Activated T-helper 2 cell treated with anti-CD3 and anti-CD28 coated beads, Interferon-gamma antibody, Interleukin-2, Interleukin-4, amounts not matched to agents 10 μg/mL and 5 μg/mL and 100 μg/mL, durations not matched to agents 14 hours and 24 hours and 36 hours (primary cell): ENCODE measurements around the gene SLC25A6. TPM values are rescaled to one million over a fixed set of nuclear protein-coding genes. Genes with fewer than 3 reads are reported as not detected.
"Not testable (repeated sequence)": the region's sequence is repeated elsewhere in the genome, so short reads cannot be mapped to it uniquely, and the experiment has no call there.

ENCODE experiments used
- DNase-seq: peaks from one replicate; pipeline ENCODE4 v3.0.0; 2021; ENCODE audit warnings: low spot score
- H3K27ac Mint-ChIP-seq: one replicate; pipeline ENCODE4 v1.8.0; 2021; ENCODE audit warnings: mixed read lengths
- H3K27me3 Mint-ChIP-seq: one replicate; pipeline ENCODE4 v1.8.0; 2021; ENCODE audit warnings: low read depth, mixed read lengths
- H3K36me3 Mint-ChIP-seq: one replicate; pipeline ENCODE4 v1.8.0; 2021; ENCODE audit warnings: low read depth, mixed read lengths
- H3K4me1 Mint-ChIP-seq: one replicate; pipeline ENCODE4 v1.8.0; 2021; ENCODE audit warnings: low read depth, mixed read lengths
- H3K4me3 Mint-ChIP-seq: one replicate; pipeline ENCODE4 v1.8.0; 2021; ENCODE audit warnings: low read depth, mild to moderate bottlenecking, moderate library complexity, mixed read lengths
- H3K9me3 Mint-ChIP-seq: one replicate; pipeline ENCODE4 v1.8.0; 2021; ENCODE audit warnings: mixed read lengths
- intact Hi-C: fragments of 100-400 bp; cut with micrococcal nuclease; formaldehyde crosslinking; loops from one replicate; pipeline ENCODE4 v1.15.1; 2023
- total RNA-seq: library from RNA; stranded (reverse); gene quantifications from 2 replicates; pipeline ENCODE4 v1.2.3, GENCODE V29; 2022

The SLC25A6 gene
- total RNA-seq, 1 donor from 2014 or later = 325 TPM

- H3K9me3 Mint-ChIP-seq, H3K27ac Mint-ChIP-seq, H3K4me1 Mint-ChIP-seq, H3K27me3 Mint-ChIP-seq, H3K4me3 Mint-ChIP-seq, H3K36me3 Mint-ChIP-seq, intact Hi-C loops, DNase-seq: not testable (repeated sequence)
These were observed 12.0 kb upstream of the SLC25A6 start for GRCh38 chrX:1403867-1404266.

GRCh38 chrX:1403228-1403627, 11.3 kb upstream of the SLC25A6 start:
- intact Hi-C loops = no loop called here
- Mint-ChIP-seq H3K36me3 (peaks cover 4% of the 10 kb centered on the region), H3K4me3 (no peak overlapping the region), H3K4me1 (no peaks in the 10 kb centered on the region), H3K9me3 (no peaks in the 10 kb centered on the region), H3K27me3 (no peaks in the 10 kb centered on the region), H3K27ac (no peak overlapping the region)
- DNase-seq = no peak

DNA sequence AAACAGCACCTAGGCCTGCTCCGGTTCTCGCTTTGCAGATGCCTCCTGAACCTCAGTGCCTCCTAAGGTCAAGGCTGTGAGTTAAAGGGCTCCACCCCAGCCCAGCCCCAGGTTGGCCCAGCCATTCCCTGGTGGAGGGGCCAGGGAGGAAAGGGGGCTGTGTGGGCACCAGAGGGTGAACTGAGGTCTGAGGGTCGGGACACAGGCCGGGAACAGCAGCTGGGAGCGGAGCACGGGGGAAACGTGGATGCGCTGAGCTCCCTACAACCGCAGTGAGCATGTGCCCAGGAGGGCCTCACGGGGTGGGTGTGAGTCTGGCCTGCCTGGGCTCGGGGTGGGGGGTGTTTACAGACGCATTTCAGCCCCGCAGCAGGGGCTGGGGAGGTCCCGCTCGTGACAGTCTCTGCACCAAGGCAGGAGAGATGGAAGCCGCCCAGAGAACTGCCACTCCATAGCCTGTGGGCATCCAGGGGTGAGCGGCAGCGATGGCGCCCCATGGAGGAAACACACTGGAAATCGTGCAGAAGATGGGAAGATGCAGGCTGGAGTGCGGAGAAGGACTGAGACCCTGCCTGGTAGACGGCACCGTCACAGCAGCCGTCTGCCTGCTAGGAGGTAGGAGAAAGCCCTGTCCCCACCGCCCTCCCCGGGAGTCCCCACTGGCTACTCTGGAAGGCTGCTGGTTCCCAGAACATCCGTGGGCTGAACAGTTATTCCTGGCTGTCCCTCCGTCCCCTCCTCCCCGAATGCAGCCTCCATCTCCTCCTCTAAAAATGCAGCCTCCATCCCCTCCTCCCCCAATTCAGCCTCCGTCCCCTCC, 9.9 kb upstream of the SLC25A6 start:
- intact Hi-C loops = no loop called here
- no peak overlapping the region for H3K4me3 Mint-ChIP-seq
- no peaks in the 10 kb centered on the region for H3K4me1 Mint-ChIP-seq
- H3K9me3 Mint-ChIP-seq = no peaks in the 10 kb centered on the region
- H3K27me3 Mint-ChIP-seq = no peaks in the 10 kb centered on the region
- H3K36me3 Mint-ChIP-seq = peaks cover 6% of the 10 kb centered on the region
- DNase-seq = no peak
- H3K27ac Mint-ChIP-seq = no peak overlapping the region

GRCh38 chrX:1400742-1401471, 9.0 kb upstream of the SLC25A6 start:
- no peak for DNase-seq
- Mint-ChIP-seq H3K27ac (no peak overlapping the region), H3K4me1 (peaks cover 2% of the 10 kb centered on the region), H3K36me3 (peaks cover 12% of the 10 kb centered on the region), H3K9me3 (no peaks in the 10 kb centered on the region), H3K4me3 (no peak overlapping the region), H3K27me3 (no peaks in the 10 kb centered on the region)
- intact Hi-C loops = no loop called here

DNA sequence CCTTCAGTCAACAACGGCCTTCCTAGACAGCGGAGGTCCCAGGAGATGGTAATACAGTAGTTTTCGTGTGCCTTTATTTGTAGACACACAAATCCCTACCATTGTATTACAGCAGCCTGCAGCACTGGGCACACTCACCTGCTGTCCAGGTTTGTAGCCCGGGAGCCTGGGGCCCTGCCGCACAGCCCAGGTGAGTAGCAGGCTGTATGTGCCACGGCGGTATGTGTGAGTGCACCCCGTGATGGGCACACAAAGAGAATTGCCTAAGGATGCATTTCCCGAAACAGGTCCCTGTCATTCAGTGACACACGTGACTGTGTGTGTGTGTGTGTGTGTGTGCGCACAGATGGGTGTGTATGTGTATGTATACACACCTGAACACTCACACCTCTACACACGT, 8.1 kb upstream of the SLC25A6 start:
- Mint-ChIP-seq H3K4me3 (no peak overlapping the region), H3K27me3 (no peaks in the 10 kb centered on the region), H3K27ac (no peak overlapping the region), H3K4me1 (peaks cover 9% of the 10 kb centered on the region), H3K9me3 (no peaks in the 10 kb centered on the region), H3K36me3 (peaks cover 19% of the 10 kb centered on the region)
- DNase-seq = no peak
- intact Hi-C loops = no loop called here

GRCh38 chrX:1398431-1399340, 6.8 kb upstream of the SLC25A6 start:
- intact Hi-C loops = no loop called here
- Mint-ChIP-seq H3K27ac (no peak overlapping the region), H3K36me3 (peaks cover 25% of the 10 kb centered on the region), H3K27me3 (no peaks in the 10 kb centered on the region), H3K9me3 (no peaks in the 10 kb centered on the region), H3K4me1 (peaks cover 13% of the 10 kb centered on the region), H3K4me3 (no peak overlapping the region)
- DNase-seq = no peak

GRCh38 chrX:1397441-1398270, 5.7 kb upstream of the SLC25A6 start:
- no peak overlapping the region for H3K4me3 Mint-ChIP-seq

GRCh38 chrX:1397001-1397400, 5.1 kb upstream of the SLC25A6 start:
- no peak overlapping the region for H3K27ac Mint-ChIP-seq
- H3K27me3 Mint-ChIP-seq = no peaks in the 10 kb centered on the region
- no peak overlapping the region for H3K4me3 Mint-ChIP-seq
- intact Hi-C loops = no loop called here
- DNase-seq = no peak
- H3K36me3 Mint-ChIP-seq = peaks cover 25% of the 10 kb centered on the region
- H3K4me1 Mint-ChIP-seq = peaks cover 15% of the 10 kb centered on the region
- H3K9me3 Mint-ChIP-seq = no peaks in the 10 kb centered on the region

More at GRCh38 chrX:1397441-1398270, 5.7 kb upstream of the SLC25A6 start:
- intact Hi-C loops = no loop called here
- no peaks in the 10 kb centered on the region for H3K9me3 Mint-ChIP-seq
- no peak for DNase-seq
- H3K4me1 Mint-ChIP-seq = peaks cover 15% of the 10 kb centered on the region
- no peaks in the 10 kb centered on the region for H3K27me3 Mint-ChIP-seq
- no peak overlapping the region for H3K27ac Mint-ChIP-seq
- H3K36me3 Mint-ChIP-seq = peaks cover 25% of the 10 kb centered on the region

GRCh38 chrX:1395646-1396216, 3.8 kb upstream of the SLC25A6 start:
- Mint-ChIP-seq H3K27ac (no peak overlapping the region), H3K9me3 (no peaks in the 10 kb centered on the region), H3K36me3 (peaks cover 32% of the 10 kb centered on the region), H3K4me3 (peak overlapping the region; percentile 5), H3K27me3 (no peaks in the 10 kb centered on the region), H3K4me1 (peaks cover 15% of the 10 kb centered on the region)
- DNase-seq = no peak
- intact Hi-C loops = no loop called here

DNA sequence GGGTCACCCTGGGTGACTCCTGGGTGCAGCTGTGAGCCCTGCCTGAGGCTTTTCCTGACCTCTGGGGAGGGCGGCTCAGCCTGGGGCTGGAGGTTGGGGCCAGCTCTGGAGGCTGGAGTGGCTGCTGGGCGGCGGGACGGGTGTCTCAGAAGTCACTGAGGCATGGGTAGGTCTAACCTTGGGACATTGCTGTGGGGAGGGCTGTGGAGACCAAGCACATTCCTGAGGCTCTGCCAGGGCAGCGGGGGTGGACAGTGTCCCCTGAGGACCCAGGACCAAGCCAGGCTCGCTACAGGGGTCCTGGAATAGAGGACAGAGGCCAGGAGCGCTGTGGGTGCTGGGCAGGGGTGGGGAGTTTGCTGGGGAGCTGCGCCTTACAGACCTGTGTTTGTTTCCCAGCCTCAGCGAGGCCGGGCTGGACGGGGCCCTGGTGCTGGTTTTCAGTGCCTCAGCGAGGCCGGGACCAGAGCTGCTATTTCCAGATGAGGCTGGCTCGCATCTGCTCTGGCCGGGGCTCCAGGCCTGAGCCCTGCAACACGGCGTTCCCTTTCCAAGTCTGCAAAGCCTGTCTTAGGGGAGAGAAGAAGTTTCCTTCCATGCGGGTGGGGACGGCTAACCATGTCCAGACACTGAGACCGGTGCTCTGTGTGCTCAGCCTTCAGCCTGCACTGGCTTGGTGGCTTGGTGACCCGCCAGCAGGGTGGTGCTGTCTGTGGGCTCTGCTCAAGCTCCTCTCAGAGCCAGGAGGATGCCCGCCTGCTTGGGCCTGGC, 3.0 kb upstream of the SLC25A6 start:
- Mint-ChIP-seq H3K9me3 (no peaks in the 10 kb centered on the region), H3K4me1 (peaks cover 15% of the 10 kb centered on the region), H3K4me3 (peak overlapping the region; percentile 93), H3K27ac (no peak overlapping the region), H3K36me3 (peaks cover 39% of the 10 kb centered on the region), H3K27me3 (no peaks in the 10 kb centered on the region)
- no peak for DNase-seq
- intact Hi-C loops = loop anchor here (5.0 kb wide), 3 partner anchors 142 to 197 kb away; partner anchors contain the start of genes AKAP17A and P2RY8
